HG03103 (cell line): ENCODE data around the gene ZNF831.

Source experiments
- ATAC-seq: cut with Tn5 transposase; IDR thresholded peaks from one replicate; pipeline ENCODE4 v1.9.1; 2021; ENCODE audit warnings: low read depth; ENCODE audit not compliant: unreplicated experiment

Gene ZNF831

GRCh38 chr20:59154317-59155013, 9.2 kb upstream of the ZNF831 start:
- no peak for ATAC-seq

- ATAC-seq = no peak
These were observed 6.6 kb upstream of the ZNF831 start for GRCh38 chr20:59157064-59157463.

- ATAC-seq = no peak
These were observed 6.1 kb upstream of the ZNF831 start for GRCh38 chr20:59157531-59157930.

- no peak for ATAC-seq
These were observed 5.6 kb upstream of the ZNF831 start for GRCh38 chr20:59157961-59158541.

GRCh38 chr20:59158673-59159072, 4.9 kb upstream of the ZNF831 start:
- no peak for ATAC-seq

- ATAC-seq = no peak
These were observed 4.5 kb upstream of the ZNF831 start for GRCh38 chr20:59159091-59159490.

- ATAC-seq = no peak
These were observed 3.9 kb upstream of the ZNF831 start for GRCh38 chr20:59159493-59160376.

- no peak for ATAC-seq
These were observed 3.1 kb upstream of the ZNF831 start for GRCh38 chr20:59160389-59161115.

GRCh38 chr20:59161721-59162120, 1.9 kb upstream of the ZNF831 start:
- ATAC-seq = no peak

- no peak for ATAC-seq
These were observed 1.2 kb downstream of the ZNF831 start for GRCh38 chr20:59164686-59165391.

- no peak for ATAC-seq
These were observed 1.8 kb downstream of the ZNF831 start for GRCh38 chr20:59165396-59165795.

- no peak for ATAC-seq
These were observed 2.5 kb downstream of the ZNF831 start for GRCh38 chr20:59165891-59166709.

GRCh38 chr20:59170406-59171349, 7.1 kb downstream of the ZNF831 start:
- no peak for ATAC-seq

GRCh38 chr20:59171986-59172385, 8.4 kb downstream of the ZNF831 start:
- ATAC-seq = no peak

GRCh38 chr20:59173938-59174491, 10.4 kb downstream of the ZNF831 start:
- no peak for ATAC-seq

GRCh38 chr20:59175002-59175401, 11.4 kb downstream of the ZNF831 start:
- ATAC-seq = no peak

GRCh38 chr20:59175861-59176260, 12.2 kb downstream of the ZNF831 start:
- ATAC-seq = no peak

GRCh38 chr20:59176812-59177211, 13.2 kb downstream of the ZNF831 start:
- no peak for ATAC-seq
